ENCODE data around the gene LTB4R2.

- TF ChIP-seq CTCF (IDR thresholded peaks at IDR 0.05) (no peak), POLR2AphosphoS5 (IDR thresholded peaks at IDR 0.05) (no peak), POLR2A (IDR thresholded peaks at IDR 0.05) (no peak)
These were observed 5.4 kb downstream of the LTB4R2 start for GRCh38 chr14:24315243-24315806.

Measured in gastroesophageal sphincter (tissue), 3 donors.